GM23338 (cell line): Measurements from ENCODE around the gene ARHGEF28. TPM values are rescaled to one million over a fixed set of nuclear protein-coding genes. Genes with fewer than 3 reads are reported as not detected.

Experiments used
- CREB1 ChIP-seq: fragments of 250-450 bp; sonication (Bioruptor Pico); IDR thresholded peaks from 2 replicates; pipeline ENCODE4 v1.5.0; 2020; ENCODE audit warnings: low read depth, mild to moderate bottlenecking, moderate library complexity
- EZH2 ChIP-seq: fragments of 200-600 bp; sonication (generic); IDR thresholded peaks from one replicate; pipeline ENCODE4 v1.8.0; 2017; ENCODE audit warnings: antibody characterized with exemption, mild to moderate bottlenecking, low read depth; ENCODE audit not compliant: unreplicated experiment
- JUNB ChIP-seq: IDR thresholded peaks from one replicate; pipeline ENCODE4 v1.6.1; 2016; ENCODE audit warnings: antibody characterized with exemption; ENCODE audit not compliant: unreplicated experiment
- NANOG ChIP-seq: IDR thresholded peaks from 2 replicates; pipeline ENCODE4 v1.6.1; 2016; ENCODE audit warnings: antibody characterized with exemption, borderline replicate concordance
- REST ChIP-seq: IDR thresholded peaks from one replicate; pipeline ENCODE4 v1.6.1; 2018; ENCODE audit warnings: antibody characterized with exemption; ENCODE audit not compliant: unreplicated experiment
- ZNF331 ChIP-seq: fragments of 250-450 bp; sonication (Bioruptor Pico); IDR thresholded peaks from 2 replicates; pipeline ENCODE4 v1.5.0; 2020; ENCODE audit warnings: low read depth, mild to moderate bottlenecking, moderate library complexity
- ZNF462 ChIP-seq: fragments of 250-450 bp; sonication (Bioruptor Pico); IDR thresholded peaks from 2 replicates; pipeline ENCODE4 v1.5.0; 2020; ENCODE audit warnings: mild to moderate bottlenecking, moderate library complexity
- polyA plus RNA-seq: library from polyadenylated mRNA; unstranded; fragments of >200 nt; fragmentation: Nextera tagmentation; extraction: Ambion mirVana; gene quantifications from 2 replicates; pipeline ENCODE4 v1.2.1, GENCODE V29; 2016
- total RNA-seq: library from RNA; depleted of rRNA; stranded (reverse); fragments of >200 nt; shearing (Covaris generic); gene quantifications from 2 replicates; pipeline ENCODE4 v1.2.3, GENCODE V29; 2014

The ARHGEF28 gene
- total and polyA plus RNA-seq, 2 experiments from 2014 or later, result 0.39 to 1.0 TPM

- no peak for TF ChIP-seq ZNF462 (CRISPR knock-in tag)
- TF ChIP-seq ZNF331 (CRISPR knock-in tag), result no peak
- no peak for TF ChIP-seq NANOG
- no peak for TF ChIP-seq REST
- TF ChIP-seq CREB1 (CRISPR knock-in tag), result no peak
- no peak for TF ChIP-seq EZH2
- no peak for TF ChIP-seq JUNB
Observed at GRCh38 chr5:73582285-73583145, 43.5 kb upstream of the ARHGEF28 start (continued).
